GM18907 (cell line): Measurements from ENCODE around the gene FAH.

Experiments
- ATAC-seq: cut with Tn5 transposase; IDR thresholded peaks from one replicate; pipeline ENCODE4 v1.9.1; 2021; ENCODE audit warnings: mild to moderate bottlenecking, moderate library complexity; ENCODE audit not compliant: unreplicated experiment

FAH gene

GRCh38 chr15:80231371-80231770 is 78.6 kb downstream of the FAH start:
- no peak for ATAC-seq

GRCh38 chr15:80233581-80233980 is 80.8 kb downstream of the FAH start:
- ATAC-seq: no peak

- no peak for ATAC-seq
These were observed 82.1 kb downstream of the FAH start for GRCh38 chr15:80234883-80235282.
